NCI-H748 (cell line): Measurements from ENCODE around the gene SMCR8.
"Not testable (repeated sequence)": the region's sequence is repeated elsewhere in the genome, so short reads cannot be mapped to it uniquely, and the experiment has no call there.

Experiments used
- DNase-seq: peaks from one replicate; lab custom pipeline; 2025; ENCODE audit not compliant: unreplicated experiment; lab: John Stamatoyannopoulos, UW

Gene SMCR8

DNA sequence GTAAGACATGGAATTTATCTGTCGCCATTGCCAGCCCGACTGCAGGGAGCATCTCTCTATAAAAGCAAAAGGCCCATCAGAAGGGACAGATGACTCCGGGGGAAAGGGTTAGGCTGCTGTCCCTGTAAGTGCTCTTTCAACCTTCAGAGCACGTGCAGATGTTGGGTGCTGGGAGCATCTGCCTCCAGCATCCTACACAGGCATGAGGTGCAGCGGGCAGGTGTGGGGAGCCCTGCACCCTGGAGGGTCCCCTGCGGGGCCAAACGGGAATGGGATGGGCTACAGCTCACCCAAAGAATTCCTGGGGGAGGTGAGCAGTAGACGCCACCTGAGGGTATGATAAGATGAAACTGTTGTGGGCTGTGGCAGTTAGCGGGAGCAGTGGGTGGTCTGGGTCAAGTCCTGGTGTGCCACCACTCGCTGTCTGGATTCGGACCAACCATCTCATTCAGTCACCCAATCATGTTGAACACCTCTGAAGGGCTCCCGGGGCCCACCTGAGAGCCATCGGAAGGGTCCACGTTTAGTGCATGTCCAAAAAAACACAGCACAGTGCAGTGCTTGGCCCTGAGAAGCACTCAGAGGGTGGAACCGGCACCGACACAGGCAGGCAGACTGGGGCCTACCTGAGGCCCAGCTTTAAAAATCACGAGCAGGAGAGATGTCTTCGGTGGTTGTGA is 3.8 kb downstream of the SMCR8 start:
- DNase-seq = no peak

DNA sequence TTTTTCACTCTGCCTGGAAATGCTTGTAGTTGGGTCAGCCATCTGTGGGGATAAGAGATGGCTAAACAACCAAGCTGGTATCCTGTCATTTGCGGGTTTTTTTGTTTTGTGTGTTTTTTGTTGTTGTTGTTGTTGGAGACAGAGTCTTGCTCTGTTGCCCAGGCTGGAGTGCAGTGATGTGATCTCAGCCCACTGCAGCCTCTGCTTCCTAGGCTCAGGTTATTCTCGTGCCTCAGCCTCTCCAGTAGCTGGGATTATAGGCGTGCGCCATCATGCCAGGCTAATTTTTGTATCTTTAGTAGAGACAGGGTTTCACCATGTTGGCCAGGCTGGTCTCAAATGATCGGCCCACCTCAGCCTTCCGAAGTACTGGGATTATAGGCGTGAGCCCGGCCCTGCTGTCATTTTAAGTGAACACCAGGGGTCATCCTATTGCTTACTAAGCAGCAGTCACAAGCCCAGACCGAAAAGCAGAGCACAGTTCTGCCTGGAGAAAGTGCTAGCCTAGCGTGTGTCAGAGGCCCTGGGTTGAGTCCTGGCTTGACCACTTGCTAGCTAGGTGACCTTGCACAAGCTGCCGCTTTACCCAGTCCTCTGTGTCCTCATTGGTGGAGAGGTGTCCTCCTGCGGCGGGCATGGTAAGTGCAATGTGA is 4.6 kb downstream of the SMCR8 start:
- peak; percentile 55 for DNase-seq

DNA sequence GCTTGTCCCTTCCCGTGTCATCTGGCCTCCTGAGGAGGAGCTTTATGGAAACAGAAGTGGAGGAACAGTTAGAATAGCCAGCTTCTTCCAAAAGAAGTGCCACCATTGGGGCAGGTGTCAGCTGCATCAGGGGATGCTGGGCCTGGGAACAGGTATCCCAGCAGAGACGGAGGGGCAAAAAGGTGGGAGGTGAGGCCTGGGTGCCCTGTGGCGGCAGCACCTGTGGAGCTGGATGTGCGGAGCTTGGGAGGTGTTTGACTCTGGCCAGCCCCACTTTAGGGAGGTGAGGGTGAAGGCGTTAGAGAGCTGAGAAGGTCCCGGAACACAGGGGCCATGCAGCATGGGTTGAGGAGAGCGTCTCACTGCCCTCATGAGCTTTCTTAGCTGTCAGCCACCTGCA is 5.2 kb downstream of the SMCR8 start:
- no peak for DNase-seq

DNA sequence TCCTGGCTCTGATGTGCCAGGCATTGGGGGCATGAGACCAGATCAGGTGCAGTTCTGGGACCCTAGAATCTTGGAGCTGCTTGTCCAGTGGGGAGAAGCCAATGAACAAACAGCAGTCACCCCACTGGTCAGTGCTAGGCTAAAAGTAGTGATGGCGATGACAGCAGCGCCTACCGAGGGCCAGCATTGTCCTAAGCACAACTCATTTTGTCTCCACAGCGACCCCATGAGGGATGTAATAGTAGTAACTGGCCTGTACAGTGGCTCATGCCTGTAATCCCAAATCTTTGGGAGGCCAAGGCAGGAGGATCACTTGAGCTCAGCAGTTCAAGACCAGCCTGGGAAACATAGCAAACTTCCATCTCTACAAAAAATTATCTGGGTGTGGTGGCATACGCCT is 6.2 kb downstream of the SMCR8 start:
- DNase-seq = no peak

DNA sequence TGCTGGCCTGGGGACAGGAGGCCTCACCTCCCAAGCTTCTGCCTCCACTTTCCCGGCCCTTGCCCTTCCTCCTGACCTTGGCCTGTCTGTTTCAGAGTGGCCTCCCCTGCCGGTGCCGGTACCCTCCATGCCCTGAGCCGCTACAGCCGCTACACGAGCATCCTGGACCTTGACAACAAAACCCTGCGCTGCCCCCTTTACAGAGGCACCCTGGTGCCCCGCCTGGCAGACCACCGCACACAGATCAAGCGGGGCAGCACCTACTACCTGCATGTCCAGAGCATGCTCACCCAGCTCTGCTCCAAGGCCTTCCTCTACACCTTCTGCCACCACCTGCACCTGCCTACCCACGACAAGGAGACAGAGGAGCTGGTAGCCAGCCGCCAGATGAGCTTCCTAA is 7.4 kb downstream of the SMCR8 start:
- DNase-seq = no peak

DNA sequence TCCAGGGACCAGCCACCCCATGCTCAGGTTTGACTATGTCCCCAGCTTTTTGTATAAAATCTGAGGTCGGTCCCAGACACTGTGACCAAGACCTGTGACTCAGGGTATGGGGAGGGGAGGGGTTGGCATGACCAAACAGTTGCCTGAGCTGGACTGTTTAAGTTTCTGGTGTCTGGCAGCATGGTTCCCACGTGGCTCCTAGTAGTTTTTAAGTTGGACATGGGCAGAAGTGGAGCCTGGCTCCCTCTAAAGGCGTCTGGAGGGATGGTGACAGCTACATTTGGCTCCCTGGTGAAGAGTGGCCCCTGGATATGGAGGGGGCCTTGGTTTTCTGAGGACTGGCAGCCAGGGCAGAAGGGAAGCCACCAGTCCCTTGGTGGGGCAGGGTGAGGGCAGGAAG is 7.9 kb downstream of the SMCR8 start:
- no peak for DNase-seq

DNA sequence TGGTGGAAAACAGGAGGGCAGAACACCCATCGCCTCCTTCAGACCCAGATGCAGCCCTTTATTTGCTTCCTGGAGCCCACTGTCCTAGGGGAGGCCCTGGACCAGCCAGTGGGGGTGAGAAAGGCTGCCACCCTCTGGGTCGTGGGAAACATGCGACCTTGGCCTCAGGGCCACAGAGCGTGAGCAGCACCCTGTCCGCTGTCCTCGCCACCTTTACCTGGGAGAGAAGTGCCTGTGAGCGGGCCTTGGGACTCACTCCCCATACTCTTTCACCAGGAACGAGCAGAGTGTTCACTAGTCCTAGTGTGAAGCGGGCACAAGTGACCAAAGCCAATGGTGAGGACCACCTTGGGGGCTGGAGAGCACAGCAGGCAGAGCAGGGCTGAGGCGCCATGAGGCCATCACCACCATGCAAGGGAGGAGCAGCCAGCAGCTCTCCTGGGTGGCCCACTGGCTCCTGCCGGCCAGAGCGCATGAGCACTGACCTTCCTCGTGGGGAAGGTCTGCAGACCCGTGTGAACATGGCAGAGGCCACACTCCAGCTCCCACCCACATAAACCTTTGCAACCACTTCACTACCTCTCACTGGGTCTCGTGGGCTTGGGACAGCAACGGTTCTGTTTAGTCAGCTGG is 8.5 kb downstream of the SMCR8 start:
- no peak for DNase-seq

DNA sequence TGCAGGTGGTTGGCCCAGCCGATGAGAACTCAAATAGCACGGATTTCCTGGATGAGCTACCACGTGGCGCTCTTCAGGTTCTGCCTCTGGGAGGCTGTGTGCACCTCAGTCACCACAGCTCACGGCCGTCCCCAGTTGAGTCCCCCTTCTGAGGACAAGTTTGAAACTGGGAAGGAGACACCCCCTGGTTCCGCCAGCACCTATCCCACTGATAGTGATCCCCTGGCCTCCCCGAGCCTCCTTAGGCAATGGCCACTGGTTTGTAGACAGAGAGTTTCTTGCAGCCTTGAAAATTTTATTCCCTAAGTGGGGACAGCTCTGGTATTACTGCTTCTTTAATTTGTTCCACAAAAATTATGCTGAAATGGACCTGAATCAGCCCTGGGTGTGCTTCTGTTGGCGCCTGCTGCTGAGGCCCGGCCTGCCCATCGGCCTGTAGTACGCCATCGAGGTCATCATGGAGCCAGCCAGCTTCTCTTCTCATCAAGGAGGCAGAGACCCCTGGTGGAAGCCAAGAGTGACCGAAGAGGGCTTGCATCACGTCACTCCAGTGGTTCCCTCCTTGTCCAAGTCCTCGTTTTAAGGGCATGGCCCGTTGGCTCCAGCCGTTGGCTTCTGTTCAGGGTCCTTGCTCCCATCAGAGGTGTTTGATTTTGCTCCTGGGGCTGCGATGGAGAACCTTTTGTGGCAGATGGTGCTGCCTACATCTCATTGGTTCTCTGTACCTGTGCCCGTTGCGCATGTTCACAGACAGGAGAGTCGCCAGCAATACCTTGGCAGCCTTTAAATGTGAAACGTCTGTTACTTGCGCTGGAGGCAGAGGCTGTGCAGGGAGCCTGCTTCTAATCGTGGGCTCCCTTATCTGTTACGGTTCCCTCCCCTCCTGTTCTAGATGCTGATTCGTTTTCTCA is 9.3 kb downstream of the SMCR8 start:
- DNase-seq = peak; percentile 12

DNA sequence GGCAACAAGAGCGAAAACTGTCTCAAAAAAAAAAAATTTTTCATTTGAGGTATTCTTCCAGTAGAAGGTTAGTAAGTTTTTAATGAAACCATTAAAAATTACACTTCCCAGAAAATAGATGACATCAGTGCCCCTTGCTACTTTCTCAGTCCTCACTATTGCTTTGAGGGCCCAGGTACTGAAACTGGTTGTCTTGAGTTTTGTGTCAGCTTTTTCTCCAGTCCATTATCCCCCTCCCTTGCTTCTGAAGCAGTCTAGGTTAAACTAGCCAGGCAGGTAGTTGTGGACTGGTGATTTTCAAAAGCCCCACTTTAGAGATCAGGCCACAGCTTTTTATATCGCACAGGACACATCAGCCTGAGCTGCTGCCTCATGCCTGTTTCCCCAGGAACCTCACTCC is 10.9 kb downstream of the SMCR8 start:
- no peak for DNase-seq

DNA sequence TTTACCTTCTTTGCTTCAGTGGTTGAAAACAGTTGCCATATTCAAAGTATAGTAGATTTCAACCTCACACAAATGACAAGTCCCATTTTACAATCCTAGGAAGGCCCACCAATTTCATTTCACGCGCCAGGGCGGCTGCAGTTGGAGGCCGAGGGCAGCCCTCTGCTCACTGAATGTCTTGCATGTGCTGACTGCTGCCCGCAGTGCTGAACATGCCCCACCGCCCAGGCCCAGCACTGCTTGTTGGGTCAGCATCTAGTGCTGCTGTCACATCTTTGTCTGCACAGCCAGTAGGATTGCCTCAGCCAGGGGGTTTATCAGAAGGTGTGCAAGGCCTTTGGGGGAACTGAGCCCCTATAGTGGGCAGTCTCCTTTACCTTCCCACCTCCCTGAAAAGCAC is 11.5 kb downstream of the SMCR8 start:
- no peak for DNase-seq

DNA sequence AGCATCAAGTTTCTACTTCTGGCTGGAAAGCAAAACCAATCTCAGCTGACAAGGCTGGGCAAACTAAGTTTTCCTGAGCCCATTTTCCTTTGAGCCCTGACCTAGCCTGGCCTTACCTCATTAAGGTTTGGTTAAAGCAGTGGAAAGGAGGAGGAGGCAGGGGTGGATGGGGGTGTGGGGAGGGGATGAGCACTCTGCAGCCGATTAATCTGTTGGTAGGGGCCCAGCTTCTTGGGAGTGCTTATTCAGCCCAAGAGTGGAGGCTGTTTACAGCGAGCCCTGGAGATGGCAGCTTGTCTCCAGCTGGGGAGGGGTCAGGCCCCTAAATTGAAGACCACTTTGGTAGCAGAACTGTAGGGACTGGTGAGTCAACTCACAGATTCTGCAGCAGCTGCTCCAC is 12.0 kb downstream of the SMCR8 start:
- no peak for DNase-seq

DNA sequence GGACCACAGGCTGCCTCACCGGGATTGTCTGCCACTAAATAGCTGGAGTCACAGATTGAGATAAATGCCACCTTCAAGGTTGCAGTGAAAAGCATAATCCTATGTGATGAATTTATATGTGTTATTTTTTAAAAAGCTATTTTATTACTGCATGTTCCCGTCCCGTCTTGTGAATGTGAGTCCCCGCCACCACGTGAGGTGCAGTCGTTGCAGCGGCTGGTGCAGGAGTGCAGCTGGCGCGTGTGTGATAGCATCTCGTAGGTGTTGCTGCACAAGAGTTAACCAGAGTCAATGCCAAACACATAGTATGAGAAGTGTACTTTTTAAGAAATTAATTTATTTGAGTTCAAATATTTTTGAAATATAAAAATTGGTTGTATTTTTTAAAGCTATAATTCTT is 12.5 kb downstream of the SMCR8 start:
- DNase-seq = no peak

DNA sequence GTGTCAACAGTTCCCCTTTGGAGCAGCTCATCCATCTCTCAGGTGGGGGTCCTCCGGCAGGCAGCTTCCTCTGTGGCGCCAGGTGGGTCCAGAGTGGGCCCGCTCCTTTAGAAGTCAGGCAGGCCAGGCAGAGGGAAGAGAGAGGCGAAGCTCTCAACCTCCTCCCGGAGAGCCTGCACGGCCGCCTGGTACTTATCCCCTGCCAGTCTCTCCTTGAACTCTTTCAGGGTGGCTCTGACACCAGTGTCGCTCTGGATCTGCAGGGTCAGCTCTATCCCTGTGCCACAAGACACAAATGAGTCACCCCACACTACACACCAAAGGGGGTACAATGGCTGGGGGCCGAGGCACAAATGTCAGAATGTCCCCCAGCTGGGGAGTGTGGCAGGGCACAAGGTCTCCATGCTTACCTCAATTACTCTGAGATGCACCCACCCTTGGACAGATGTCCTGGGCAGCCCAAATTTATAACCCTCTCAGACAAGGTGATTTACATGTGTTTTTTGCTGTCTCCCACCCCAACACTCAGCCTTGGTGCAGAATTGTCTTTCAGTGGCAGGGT is 13.6 kb downstream of the SMCR8 start:
- DNase-seq = no peak

DNA sequence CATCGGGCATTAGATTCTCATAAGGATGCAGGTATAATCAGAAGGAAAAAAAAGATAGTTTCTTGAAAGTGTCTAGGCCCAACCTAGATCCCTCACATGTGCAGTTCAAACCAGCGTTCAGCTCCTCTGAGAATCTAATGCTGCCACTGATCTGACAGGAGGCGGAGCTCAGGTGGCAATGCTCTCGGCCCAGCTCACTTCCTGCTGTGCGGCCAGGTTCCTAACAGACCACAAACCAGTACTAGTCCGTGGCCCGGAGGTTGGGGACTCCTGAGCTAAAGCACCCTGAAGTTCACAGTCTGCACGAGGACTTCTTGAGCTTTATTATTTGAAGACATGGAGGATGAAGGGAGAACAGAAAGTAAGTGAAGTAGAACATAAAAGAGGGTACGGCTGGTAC is 16.8 kb downstream of the SMCR8 start:
- no peak for DNase-seq

DNA sequence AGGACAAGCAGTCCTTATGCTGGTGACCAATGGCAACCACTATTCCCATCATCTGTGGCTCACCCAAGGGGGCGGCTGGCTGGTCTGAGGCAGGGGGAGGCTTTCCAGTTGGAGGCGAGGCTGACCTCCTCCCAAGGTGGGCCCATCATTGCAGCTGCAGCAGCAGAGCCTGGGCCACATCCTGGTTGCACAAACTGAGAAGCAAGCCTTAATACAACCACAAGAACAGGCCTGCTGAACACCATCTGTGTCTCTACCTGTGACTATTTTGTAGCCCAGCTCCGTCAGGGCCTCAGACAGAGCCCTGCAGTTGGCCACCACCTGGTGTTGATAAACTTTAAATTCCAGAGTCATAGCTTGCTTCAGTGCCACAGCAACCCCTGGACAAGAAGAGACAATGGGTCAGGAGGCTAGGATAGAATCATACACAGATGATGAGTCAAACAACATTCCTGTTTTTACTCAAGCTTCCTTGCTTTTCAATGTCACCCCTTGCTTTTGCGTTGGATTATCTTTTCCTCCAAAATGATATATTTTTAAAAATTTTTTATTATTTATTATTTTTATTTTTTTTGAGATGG is 17.9 kb downstream of the SMCR8 start:
- DNase-seq = no peak

DNA sequence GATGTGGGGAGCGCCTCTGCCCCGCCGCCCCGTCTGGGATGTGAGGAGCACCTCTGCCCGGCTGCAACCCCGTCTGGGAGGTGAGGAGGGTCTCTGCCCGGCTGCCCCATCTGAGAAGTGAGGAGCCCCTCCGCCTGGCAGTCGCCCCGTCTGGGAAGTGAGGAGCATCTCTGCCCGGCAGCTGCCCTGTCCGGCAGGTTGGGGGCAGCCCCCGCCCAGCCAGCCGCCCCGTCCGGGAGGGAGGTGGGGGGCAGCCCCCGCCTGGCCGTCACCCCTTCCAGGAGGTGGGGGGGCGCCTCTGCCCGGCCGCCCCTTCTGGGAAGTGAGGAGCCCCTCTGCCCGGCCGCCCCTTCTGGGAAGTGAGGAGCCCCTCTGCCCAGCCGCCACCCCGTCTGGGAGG is 23.1 kb downstream of the SMCR8 start:
- DNase-seq = not testable (repeated sequence)

DNA sequence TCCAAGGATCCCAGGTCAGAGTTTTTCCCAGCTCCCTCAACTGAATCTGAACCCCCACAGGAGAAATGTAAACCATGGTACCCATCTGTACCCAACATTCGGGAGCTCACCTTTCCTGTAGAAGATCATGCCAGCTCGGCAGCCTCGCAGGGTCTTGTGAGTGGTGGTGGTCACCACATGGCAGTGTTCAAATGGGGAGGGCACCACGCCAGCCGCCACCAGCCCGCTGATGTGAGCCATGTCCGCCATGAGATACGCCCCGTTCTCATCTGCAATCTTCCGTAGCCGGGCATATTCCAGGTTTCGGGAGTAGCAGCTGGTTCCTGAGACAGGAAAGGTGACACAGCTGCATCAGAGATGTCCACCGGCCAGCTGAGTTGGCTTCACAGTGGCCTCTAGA is 24.8 kb downstream of the SMCR8 start:
- no peak for DNase-seq

DNA sequence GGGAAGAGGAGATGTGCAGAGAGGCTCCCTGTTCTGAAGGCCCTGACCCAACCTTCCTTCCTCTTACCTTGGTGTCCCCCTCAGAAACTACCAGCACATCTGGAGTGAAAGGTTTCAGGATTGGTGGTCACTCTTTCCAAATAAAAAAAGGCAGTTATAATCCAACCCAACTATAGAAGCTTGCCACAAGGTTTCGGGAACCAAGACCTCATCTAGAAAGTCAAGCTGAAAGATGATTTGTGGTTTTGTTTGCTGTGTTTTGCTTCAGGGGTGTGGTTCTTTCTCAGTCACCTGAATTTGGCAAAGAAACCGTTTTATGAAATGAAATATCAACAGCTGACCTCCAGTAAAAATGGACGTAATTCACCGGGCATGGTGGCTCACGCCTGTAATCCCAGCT is 28.9 kb downstream of the SMCR8 start:
- no peak for DNase-seq

DNA sequence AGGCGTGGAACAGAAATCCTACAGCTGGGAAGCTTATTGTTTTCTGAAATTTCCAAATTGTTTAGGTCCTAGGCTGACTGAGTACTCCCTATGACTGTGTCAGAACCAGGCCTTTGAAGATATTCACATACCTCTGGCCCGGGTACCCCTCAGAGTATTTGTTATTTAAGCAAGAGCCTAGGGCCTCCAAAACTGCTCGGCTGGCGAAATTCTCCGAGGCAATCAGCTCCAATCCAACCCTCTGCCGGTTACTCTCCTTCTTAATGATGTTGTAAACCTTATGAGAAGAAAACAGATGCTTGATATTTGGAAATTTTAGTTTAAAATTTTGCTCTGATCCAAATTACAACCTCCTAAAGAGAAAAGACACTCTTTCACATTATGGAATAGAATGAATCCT is 38.4 kb downstream of the SMCR8 start:
- DNase-seq = no peak

DNA sequence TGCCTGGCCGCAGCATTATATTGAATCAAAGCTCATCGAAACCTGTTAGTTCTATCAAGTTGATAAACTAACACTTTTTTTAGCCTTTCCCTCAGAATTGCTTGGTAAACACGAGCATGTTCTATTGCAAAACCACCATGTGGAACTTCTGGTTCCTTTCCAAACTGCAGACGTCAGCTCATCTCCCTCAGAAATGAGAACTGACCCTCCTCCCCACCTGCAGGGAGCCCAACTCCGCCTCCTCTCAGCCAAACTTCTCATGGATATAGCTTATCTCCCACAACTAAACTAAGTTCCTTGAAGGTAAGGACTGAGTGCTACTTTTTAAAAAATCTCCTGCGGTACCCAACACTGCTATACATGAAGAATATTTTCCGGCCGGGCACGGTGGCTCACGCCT is 41.5 kb downstream of the SMCR8 start:
- DNase-seq = no peak

DNA sequence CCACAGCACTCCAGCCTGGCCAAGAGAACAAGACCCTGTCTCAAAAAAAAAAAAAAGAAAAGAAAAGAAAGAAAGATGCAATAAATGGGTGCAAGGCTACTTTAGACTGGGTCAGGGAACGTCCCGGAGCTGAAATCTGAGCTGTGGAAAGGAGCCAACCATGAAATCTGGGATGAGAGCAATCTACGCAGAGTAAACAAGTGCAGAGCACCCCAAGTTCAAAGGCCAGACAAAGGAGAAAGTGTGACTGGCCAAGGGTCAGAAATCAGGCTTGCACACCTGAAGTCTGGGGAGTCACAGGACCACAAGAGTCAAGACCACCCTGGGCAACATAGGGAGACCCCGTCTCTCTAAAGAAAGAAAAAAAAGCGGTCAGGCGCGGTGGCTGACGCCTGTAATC is 45.4 kb downstream of the SMCR8 start:
- DNase-seq = no peak
